Hepatocyte (in vitro differentiated cells): Measurements from ENCODE around the gene TMEM213. TPM values are rescaled to one million over a fixed set of nuclear protein-coding genes. Genes with fewer than 3 reads are reported as not detected.
"Not testable (repeated sequence)": the region's sequence is repeated elsewhere in the genome, so short reads cannot be mapped to it uniquely, and the experiment has no call there.

Experiments used
- DNase-seq: peaks from one replicate; pipeline ENCODE4 v3.0.0-alpha.2; 2016; ENCODE audit warnings: low spot score
- H2AFZ ChIP-seq: fragments of 200-600 bp; sonication (generic); 2 replicates; pipeline ENCODE4 v1.6.0; 2016; ENCODE audit warnings: antibody characterized with exemption, mild to moderate bottlenecking
- H3K27ac ChIP-seq: fragments of 200-600 bp; sonication (generic); 2 replicates; pipeline ENCODE4 v1.5.1; 2016; ENCODE audit warnings: mild to moderate bottlenecking
- H3K27me3 ChIP-seq: fragments of 200-600 bp; sonication (generic); 2 replicates; pipeline ENCODE4 v1.6.1; 2016
- H3K36me3 ChIP-seq: fragments of 200-600 bp; sonication (generic); replicated peaks from 2 replicates; pipeline ENCODE4 v1.5.1; 2016; ENCODE audit warnings: low read depth; ENCODE audit not compliant: insufficient read depth
- H3K4me1 ChIP-seq: fragments of 200-600 bp; sonication (generic); 2 replicates; pipeline ENCODE4 v1.5.1; 2016; ENCODE audit warnings: mild to moderate bottlenecking, moderate library complexity; ENCODE audit not compliant: insufficient read depth
- H3K4me2 ChIP-seq: fragments of 200-600 bp; sonication (generic); 2 replicates; pipeline ENCODE4 v1.6.0; 2016
- H3K4me3 ChIP-seq: fragments of 200-600 bp; sonication (generic); 2 replicates; pipeline ENCODE4 v1.5.1; 2016; ENCODE audit warnings: mild to moderate bottlenecking
- H3K79me2 ChIP-seq: fragments of 200-600 bp; sonication (generic); 2 replicates; pipeline ENCODE4 v1.6.0; 2017; ENCODE audit warnings: mild to moderate bottlenecking
- H3K9me2 ChIP-seq: fragments of 200-600 bp; sonication (generic); replicated peaks from 2 replicates; pipeline ENCODE4 v1.6.0; 2017; ENCODE audit warnings: mild to moderate bottlenecking; ENCODE audit not compliant: insufficient read depth
- H3K9me3 ChIP-seq: fragments of 200-600 bp; sonication (generic); 2 replicates; pipeline ENCODE4 v1.5.1; 2016; ENCODE audit warnings: low read depth, mild to moderate bottlenecking
- H4K20me1 ChIP-seq: fragments of 200-600 bp; sonication (generic); 2 replicates; pipeline ENCODE4 v1.6.0; 2016; ENCODE audit warnings: mild to moderate bottlenecking; ENCODE audit not compliant: insufficient read depth, poor library complexity, severe bottlenecking
- EZH2 ChIP-seq: fragments of 200-600 bp; sonication (generic); IDR thresholded peaks from 2 replicates; pipeline ENCODE4 v1.6.1; 2016; ENCODE audit warnings: antibody characterized with exemption, mild to moderate bottlenecking, borderline replicate concordance
- EZH2phosphoT487 ChIP-seq: fragments of 200-600 bp; sonication (generic); IDR thresholded peaks from one replicate; pipeline ENCODE4 v1.6.1; 2018; ENCODE audit warnings: antibody characterized with exemption, mild to moderate bottlenecking, low read depth, moderate library complexity; ENCODE audit not compliant: unreplicated experiment, severe bottlenecking
- WGBS: methylation state at CpG from one replicate; pipeline ENCODE4 v1.1.6; 2016; ENCODE audit warnings: low lambda C conversion rate; ENCODE audit errors: missing lambda C conversion rate; 5-methylcytosine and 5-hydroxymethylcytosine counted together
- polyA plus RNA-seq: library from polyadenylated mRNA; unstranded; fragments of >200 nt; fragmentation: Nextera tagmentation; extraction: Ambion mirVana; gene quantifications from 2 replicates; pipeline ENCODE4 v1.2.1, GENCODE V29; 2016
- total RNA-seq: library from RNA; depleted of rRNA; stranded (reverse); fragments of >200 nt; gene quantifications from 2 replicates; pipeline ENCODE4 v1.2.3, GENCODE V29; 2014
- TF ChIP-seq, protein P1 (sequence below): fragments of 200-600 bp; sonication (generic); IDR thresholded peaks from 2 replicates; pipeline ENCODE4 v1.5.1; 2016; ENCODE audit warnings: antibody characterized with exemption, mild to moderate bottlenecking; ENCODE audit not compliant: poor library complexity

Gene TMEM213
- total and polyA plus RNA-seq, 2 experiments from 2014 or later = 0.03 to 0.93 TPM

DNA sequence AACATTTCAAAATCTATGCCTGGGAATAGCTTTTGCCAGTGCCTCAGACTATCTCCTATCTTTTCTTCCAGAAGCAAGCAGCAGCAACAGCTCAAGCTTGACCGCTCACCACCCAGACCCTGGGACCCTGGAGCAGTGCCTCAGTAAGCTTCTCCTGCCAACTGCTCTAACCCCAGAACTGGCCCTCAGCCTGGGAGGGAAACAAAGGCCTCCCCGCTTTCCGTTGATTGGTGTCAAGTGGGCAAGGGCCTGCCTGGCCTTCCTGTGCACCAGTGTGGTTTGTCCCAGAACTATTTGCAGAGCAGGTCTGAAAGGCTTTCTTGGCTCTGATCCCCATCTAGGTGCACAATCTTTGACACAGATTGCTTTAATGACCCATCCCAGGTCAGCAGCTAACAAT, 3.5 kb downstream of the TMEM213 start:
- no peaks in the 10 kb centered on the region for H3K9me2 ChIP-seq
- no peaks in the 10 kb centered on the region for H3K9me3 ChIP-seq
- no peaks in the 10 kb centered on the region for H3K27me3 ChIP-seq
- DNase-seq = no peak
- H2AFZ ChIP-seq = no peak overlapping the region
- no peaks in the 10 kb centered on the region for H4K20me1 ChIP-seq
- H3K4me2 ChIP-seq = no peak overlapping the region
- TF ChIP-seq, protein P1, sequence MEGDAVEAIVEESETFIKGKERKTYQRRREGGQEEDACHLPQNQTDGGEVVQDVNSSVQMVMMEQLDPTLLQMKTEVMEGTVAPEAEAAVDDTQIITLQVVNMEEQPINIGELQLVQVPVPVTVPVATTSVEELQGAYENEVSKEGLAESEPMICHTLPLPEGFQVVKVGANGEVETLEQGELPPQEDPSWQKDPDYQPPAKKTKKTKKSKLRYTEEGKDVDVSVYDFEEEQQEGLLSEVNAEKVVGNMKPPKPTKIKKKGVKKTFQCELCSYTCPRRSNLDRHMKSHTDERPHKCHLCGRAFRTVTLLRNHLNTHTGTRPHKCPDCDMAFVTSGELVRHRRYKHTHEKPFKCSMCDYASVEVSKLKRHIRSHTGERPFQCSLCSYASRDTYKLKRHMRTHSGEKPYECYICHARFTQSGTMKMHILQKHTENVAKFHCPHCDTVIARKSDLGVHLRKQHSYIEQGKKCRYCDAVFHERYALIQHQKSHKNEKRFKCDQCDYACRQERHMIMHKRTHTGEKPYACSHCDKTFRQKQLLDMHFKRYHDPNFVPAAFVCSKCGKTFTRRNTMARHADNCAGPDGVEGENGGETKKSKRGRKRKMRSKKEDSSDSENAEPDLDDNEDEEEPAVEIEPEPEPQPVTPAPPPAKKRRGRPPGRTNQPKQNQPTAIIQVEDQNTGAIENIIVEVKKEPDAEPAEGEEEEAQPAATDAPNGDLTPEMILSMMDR = no peak
- TF ChIP-seq EZH2 (no peak), EZH2phosphoT487 (no peak)
- H3K36me3 ChIP-seq = no peaks in the 10 kb centered on the region
- no peaks in the 10 kb centered on the region for H3K4me1 ChIP-seq
- no peaks in the 10 kb centered on the region for H3K79me2 ChIP-seq
- H3K27ac ChIP-seq = no peak overlapping the region
- WGBS = 95% methylated on average over 3 of the region's 3 CpGs
- H3K4me3 ChIP-seq = no peak overlapping the region

DNA sequence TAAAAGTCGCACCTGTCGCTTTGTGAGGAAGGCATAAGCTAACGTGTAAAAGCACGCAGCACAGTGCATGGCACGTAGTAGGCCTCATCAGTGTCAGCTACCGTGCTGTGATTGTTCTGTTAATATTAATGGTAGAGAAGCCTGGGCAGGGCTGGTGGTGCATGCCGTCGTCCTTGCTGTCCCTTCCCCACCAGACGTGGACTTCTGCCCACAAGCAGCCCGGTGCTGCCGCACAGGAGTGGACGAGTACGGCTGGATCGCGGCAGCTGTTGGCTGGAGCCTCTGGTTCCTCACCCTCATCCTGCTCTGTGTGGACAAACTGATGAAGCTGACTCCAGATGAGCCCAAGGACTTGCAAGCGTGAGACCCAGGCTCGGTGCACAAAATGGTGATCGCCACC, 4.9 kb downstream of the TMEM213 start:
- no peaks in the 10 kb centered on the region for H3K27me3 ChIP-seq
- no peak for TF ChIP-seq EZH2phosphoT487
- no peak for TF ChIP-seq EZH2
- TF ChIP-seq, protein P1 = no peak
- no peak overlapping the region for H3K4me2 ChIP-seq
- no peaks in the 10 kb centered on the region for H3K9me2 ChIP-seq
- no peak overlapping the region for H3K27ac ChIP-seq
- no peaks in the 10 kb centered on the region for H4K20me1 ChIP-seq
- H3K9me3 ChIP-seq = no peaks in the 10 kb centered on the region
- no peak overlapping the region for H3K4me3 ChIP-seq
- H3K79me2 ChIP-seq = no peaks in the 10 kb centered on the region
- WGBS = over 99% methylated on average over 18 of the region's 18 CpGs
- DNase-seq = no peak
- H3K4me1 ChIP-seq = no peaks in the 10 kb centered on the region
- H3K36me3 ChIP-seq = no peaks in the 10 kb centered on the region
- H2AFZ ChIP-seq = no peak overlapping the region

DNA sequence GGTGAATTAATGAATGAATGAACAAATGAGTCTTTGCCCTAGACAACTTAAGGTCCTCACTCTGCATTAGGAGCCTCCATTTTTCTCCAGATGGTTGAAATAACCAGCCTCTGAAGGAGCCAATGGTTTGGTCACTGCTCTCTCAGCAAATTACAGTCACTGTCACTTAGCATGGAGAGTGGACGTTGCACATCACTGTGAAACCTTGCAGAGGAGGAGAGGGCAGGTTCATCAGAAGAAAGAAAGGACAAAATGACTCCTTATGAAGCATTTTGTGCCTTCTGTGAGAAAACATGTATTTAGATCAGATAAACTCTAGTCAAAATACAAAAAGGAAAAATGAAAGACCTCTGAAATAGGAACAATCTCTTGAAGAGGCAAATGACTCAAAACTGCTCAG, 6.8 kb downstream of the TMEM213 start:
- H3K36me3 ChIP-seq = no peaks in the 10 kb centered on the region
- TF ChIP-seq EZH2 = no peak
- TF ChIP-seq EZH2phosphoT487 = no peak
- TF ChIP-seq, protein P1 = no peak
- no peak overlapping the region for H3K4me2 ChIP-seq
- H3K27ac ChIP-seq = no peak overlapping the region
- no peaks in the 10 kb centered on the region for H3K4me1 ChIP-seq
- 96% methylated on average over 1 of the region's 1 CpG for WGBS
- no peaks in the 10 kb centered on the region for H3K9me2 ChIP-seq
- no peak overlapping the region for H3K4me3 ChIP-seq
- no peaks in the 10 kb centered on the region for H3K27me3 ChIP-seq
- no peaks in the 10 kb centered on the region for H4K20me1 ChIP-seq
- H3K79me2 ChIP-seq = no peaks in the 10 kb centered on the region
- H2AFZ ChIP-seq = no peak overlapping the region
- no peak for DNase-seq
- H3K9me3 ChIP-seq = no peaks in the 10 kb centered on the region

- no peak overlapping the region for H3K4me2 ChIP-seq
- H3K9me3 ChIP-seq = no peaks in the 10 kb centered on the region
- no peaks in the 10 kb centered on the region for H3K36me3 ChIP-seq
- DNase-seq = no peak
- 87% methylated on average over 4 of the region's 4 CpGs for WGBS
- H3K4me3 ChIP-seq = no peak overlapping the region
- H3K27ac ChIP-seq = no peak overlapping the region
- no peaks in the 10 kb centered on the region for H3K4me1 ChIP-seq
- no peak overlapping the region for H2AFZ ChIP-seq
- H3K27me3 ChIP-seq = no peaks in the 10 kb centered on the region
- no peaks in the 10 kb centered on the region for H3K79me2 ChIP-seq
- no peaks in the 10 kb centered on the region for H4K20me1 ChIP-seq
- H3K9me2 ChIP-seq = no peaks in the 10 kb centered on the region
- TF ChIP-seq EZH2phosphoT487 (no peak), EZH2 (no peak)
- TF ChIP-seq, protein P1 = no peak
Observed at GRCh38 chr7:138809346-138809745, 11.6 kb downstream of the TMEM213 start.

DNA sequence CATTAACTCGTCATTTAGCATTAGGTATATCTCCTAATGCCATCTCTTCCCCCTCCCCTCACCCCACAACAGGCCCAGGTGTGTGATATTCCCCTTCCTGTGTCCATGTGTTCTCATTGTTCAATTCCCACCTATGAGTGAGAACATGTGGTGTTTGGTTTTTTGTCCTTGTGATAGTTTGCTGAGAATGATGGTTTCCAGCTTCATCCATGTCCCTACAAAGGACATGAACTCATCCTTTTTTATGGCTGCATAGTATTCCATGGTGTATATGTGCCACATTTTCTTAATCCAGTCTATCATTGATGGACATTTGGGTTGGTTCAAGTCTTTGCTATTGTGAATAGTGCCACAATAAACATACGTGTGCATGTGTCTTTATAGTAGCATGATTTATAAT, 13.5 kb downstream of the TMEM213 start:
- not testable (repeated sequence) for H2AFZ ChIP-seq, DNase-seq, H3K4me1 ChIP-seq, H3K27me3 ChIP-seq, H4K20me1 ChIP-seq, H3K9me2 ChIP-seq, H3K27ac ChIP-seq, H3K9me3 ChIP-seq, H3K4me3 ChIP-seq, H3K79me2 ChIP-seq, H3K36me3 ChIP-seq, H3K4me2 ChIP-seq
- 84% methylated on average over 2 of the region's 2 CpGs for WGBS
